NT2/D1 (cell line): ENCODE measurements around the gene OSM.
"Not testable (repeated sequence)": the region's sequence is repeated elsewhere in the genome, so short reads cannot be mapped to it uniquely, and the experiment has no call there.

Experiments used
- DNase-seq: peaks from one replicate; pipeline ENCODE4 v3.0.0-alpha.2; 2011; ENCODE audit warnings: low read depth, low spot score
- H3K27me3 ChIP-seq: 2 replicates; pipeline ENCODE4 v1.6.0; 2011; ENCODE audit warnings: mild to moderate bottlenecking; ENCODE audit not compliant: insufficient read length, insufficient read depth
- H3K36me3 ChIP-seq: 2 replicates; pipeline ENCODE4 v1.6.1; 2011; ENCODE audit warnings: mild to moderate bottlenecking, low read length, mixed read lengths; ENCODE audit not compliant: insufficient read depth, insufficient read length
- H3K4me1 ChIP-seq: 2 replicates; pipeline ENCODE4 v1.5.1; 2011; ENCODE audit not compliant: insufficient read depth, insufficient read length
- H3K4me3 ChIP-seq: 2 replicates; pipeline ENCODE4 v1.5.1; 2011; ENCODE audit warnings: low read depth; ENCODE audit not compliant: insufficient read length
- H3K9ac ChIP-seq: 2 replicates; pipeline ENCODE4 v1.6.0; 2011; ENCODE audit warnings: low read depth; ENCODE audit not compliant: insufficient read length
- H3K9me3 ChIP-seq: 2 replicates; pipeline ENCODE4 v1.5.1; 2011; ENCODE audit warnings: mild to moderate bottlenecking, low read length; ENCODE audit not compliant: insufficient read depth
- SUZ12 ChIP-seq: IDR thresholded peaks from 2 replicates; pipeline ENCODE4 v1.6.1; 2011; ENCODE audit not compliant: insufficient read length, insufficient read depth; ENCODE audit errors: extremely low read depth
- YY1 ChIP-seq: IDR thresholded peaks from 2 replicates; pipeline ENCODE4 v1.6.1; 2011; ENCODE audit not compliant: insufficient read length, insufficient read depth
- ZNF274 ChIP-seq: IDR thresholded peaks from 2 replicates; pipeline ENCODE4 v1.6.1; 2011; ENCODE audit warnings: mild to moderate bottlenecking, low read depth, low read length

Gene OSM

DNA sequence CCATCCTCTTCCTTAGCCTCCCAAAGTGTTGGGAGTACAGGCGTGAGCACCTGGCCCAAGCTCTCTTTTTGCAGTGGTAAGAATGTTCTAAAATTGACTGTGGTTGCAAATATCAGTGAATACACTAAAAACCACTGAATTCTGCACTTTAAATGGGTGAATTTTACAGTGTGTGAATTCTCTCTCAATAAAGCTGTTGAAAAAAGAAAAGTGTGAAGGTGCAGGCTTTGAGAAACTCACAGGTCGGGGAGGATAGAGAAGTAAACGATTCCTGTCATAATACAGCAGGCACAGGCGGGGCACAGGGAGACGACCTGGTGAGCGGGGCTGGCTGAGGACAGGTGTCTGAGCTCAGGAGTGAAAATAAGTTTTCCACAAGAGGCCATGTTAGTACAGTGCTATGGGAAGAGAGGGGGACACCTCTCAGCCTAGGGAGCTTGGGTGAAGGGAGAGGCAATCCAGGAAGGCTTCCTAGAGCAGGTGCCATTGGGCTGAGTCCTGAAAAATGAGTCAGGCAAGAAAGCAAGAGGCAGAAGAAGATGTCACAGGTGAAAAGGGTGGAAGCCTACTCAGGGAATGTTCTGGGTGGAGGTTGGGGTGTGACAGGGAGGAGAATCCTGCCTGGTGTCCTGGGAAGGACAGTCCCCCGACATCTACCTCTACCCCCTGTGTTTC, 46.2 kb downstream of the OSM start:
- TF ChIP-seq YY1 = no peak
- TF ChIP-seq SUZ12 = no peak
- H3K4me3 ChIP-seq = no peak overlapping the region
- H3K36me3 ChIP-seq = no peaks in the 10 kb centered on the region
- DNase-seq = no peak
- no peaks in the 10 kb centered on the region for H3K9me3 ChIP-seq
- H3K4me1 ChIP-seq = peaks cover 3% of the 10 kb centered on the region
- no peaks in the 10 kb centered on the region for H3K27me3 ChIP-seq
- no peak overlapping the region for H3K9ac ChIP-seq

DNA sequence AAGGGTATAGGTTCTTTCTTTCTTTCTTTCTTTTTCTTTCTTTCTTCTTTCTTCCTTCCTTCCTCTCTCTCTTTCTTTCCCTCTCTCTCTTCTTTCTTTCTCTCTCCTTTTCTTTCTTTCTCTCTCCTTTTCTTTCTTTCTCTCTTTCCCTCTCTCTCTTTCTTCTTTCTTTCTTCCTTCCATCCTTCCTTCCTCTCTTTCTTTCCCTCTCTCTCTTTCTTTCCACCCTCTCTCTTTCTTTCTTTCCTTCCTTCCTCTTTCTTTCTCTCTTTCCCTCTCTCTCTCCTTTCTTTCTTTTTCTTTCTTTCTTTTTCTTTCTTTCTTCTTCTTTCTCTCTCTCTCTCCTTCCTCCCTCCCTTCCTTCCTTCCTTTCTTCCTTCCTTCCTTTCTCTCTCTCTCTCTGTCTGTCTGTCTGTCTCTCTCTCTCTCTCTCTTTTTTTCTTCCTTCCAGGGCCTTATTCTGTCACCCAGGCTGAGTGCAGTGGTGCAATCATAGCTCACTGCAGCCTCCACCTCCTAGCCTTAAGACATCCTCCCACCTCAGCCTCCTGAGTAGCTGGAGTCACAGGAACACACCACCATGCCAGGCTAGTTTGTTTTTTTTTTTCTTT, 46.9 kb downstream of the OSM start:
- Histone ChIP-seq H3K9ac (no peak overlapping the region), H3K4me3 (no peak overlapping the region), H3K27me3 (no peaks in the 10 kb centered on the region), H3K36me3 (no peaks in the 10 kb centered on the region), H3K4me1 (peaks cover 5% of the 10 kb centered on the region), H3K9me3 (no peaks in the 10 kb centered on the region)
- TF ChIP-seq ZNF274 (no peak), SUZ12 (no peak), YY1 (no peak)
- no peak for DNase-seq

DNA sequence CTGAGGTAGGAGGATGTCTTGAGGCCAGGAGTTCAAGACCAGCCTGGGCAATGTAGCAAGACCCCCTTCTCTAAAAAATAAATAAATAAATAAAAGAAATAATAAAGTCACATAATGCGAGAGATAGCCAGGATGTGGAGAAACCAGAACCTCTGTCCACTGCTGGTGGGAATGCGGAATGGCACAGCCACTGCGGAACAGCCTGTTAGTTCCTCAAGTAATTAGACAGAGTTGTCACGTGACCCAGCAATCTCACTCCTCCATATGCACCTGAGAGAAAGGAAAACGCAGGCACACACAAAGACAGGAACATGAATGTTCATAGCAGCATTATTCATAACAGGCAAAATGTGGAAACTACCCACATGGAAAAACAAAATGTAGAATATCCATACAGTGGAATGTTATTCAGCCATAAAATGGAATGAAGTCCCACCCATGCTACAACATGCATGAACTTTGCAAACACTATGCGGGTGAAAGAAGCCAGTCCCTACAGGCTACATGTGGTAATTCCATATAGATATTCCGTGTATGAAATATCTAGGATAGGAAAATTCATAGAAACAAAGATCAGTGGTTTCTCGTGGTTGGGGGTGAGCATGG, 47.5 kb downstream of the OSM start:
- TF ChIP-seq ZNF274 (no peak), YY1 (no peak), SUZ12 (no peak)
- H3K27me3 ChIP-seq = no peaks in the 10 kb centered on the region
- H3K36me3 ChIP-seq = no peaks in the 10 kb centered on the region
- peaks cover 5% of the 10 kb centered on the region for H3K4me1 ChIP-seq
- no peak overlapping the region for H3K9ac ChIP-seq
- no peaks in the 10 kb centered on the region for H3K9me3 ChIP-seq
- DNase-seq = no peak
- no peak overlapping the region for H3K4me3 ChIP-seq

DNA sequence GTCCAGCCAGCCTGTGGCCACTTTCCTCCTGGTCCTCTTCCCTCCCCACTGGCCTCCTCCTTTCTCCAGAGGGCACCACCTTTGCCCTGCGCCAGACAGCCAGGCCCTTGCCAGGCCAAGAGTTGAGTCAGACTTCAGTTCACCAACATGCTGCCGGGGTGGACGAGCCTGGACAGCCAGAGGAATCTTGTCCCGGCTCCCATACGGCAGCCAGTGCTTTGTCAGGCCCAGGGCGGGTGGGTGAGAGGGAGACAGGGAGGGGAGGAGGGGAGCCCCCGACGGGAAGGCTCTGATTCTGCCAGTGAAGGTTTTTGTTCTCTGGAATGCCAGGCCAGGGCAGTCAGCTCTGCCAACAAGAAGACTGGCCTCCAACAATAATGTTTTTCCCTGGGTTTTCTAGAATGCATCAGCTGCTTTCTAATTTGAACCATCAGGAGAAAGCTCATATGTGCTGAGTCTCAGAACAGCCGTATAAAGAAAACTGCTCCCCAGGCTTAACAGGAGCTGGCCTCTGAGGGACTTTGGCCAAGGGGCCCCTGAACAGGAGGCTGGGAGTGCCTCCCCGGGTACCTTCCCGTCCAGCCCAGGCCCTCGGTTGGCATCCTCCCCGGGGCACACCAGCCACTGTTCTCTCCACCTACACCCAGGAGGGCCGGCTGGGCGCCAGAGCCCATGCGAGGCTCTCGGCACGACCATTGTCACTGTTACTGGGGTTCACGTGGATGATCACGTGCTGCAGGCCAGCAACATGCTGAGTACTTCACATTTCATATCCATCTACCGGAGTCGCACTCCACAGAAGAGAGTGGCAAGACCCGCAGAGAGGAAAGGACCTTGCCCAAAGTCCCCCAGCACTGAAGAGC, 48.7 kb downstream of the OSM start:
- Histone ChIP-seq H3K9me3 (no peaks in the 10 kb centered on the region), H3K9ac (no peak overlapping the region), H3K27me3 (no peaks in the 10 kb centered on the region), H3K4me3 (no peak overlapping the region), H3K4me1 (peaks cover 2% of the 10 kb centered on the region), H3K36me3 (no peaks in the 10 kb centered on the region)
- DNase-seq = no peak
- TF ChIP-seq SUZ12 (no peak), ZNF274 (no peak), YY1 (no peak)

DNA sequence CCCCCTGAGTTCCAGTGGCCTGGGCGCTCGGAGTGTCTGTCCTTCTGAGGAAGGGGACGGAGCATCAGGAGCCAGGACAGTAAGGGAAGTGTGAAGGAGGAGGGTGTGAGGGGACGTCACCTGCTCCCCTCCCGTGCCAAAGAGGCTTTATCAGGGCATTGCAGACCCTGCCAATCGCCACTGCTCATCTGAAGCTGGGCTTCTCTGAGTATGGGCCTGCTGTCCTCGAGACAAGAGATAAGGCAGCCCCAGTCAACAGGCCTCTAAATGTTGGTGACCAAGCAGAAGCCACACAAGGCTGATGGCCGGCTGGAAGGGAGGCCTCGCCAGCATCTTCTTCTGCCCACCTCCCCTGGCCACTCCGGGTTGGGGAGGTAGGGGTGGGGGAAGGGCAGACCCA, 49.9 kb downstream of the OSM start:
- no peak for TF ChIP-seq YY1
- TF ChIP-seq ZNF274 = no peak
- no peak for TF ChIP-seq SUZ12

DNA sequence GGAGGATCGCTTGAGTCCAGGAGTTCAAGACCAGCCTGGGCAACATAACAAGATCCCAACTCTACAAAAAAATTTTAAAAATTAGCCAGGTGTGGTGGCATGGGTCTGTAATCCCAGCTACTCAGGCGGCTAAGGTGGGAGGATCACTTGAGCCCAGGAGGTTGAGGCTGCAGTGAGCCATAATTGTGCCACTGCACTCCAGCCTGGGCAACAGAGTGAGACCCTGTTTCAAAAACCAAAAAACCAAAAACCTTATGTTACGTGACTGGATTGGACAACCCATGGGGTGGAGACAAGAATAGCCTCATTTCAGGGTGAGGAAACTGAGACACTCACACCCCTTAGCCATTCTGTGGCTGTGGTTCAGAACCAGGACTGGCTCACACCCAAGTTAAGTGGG, 50.4 kb downstream of the OSM start:
- not testable (repeated sequence) for H3K36me3 ChIP-seq, H3K9ac ChIP-seq, H3K27me3 ChIP-seq, H3K4me3 ChIP-seq, H3K9me3 ChIP-seq, DNase-seq, H3K4me1 ChIP-seq

More for the DNA sequence above, 49.9 kb downstream of the OSM start:
- no peaks in the 10 kb centered on the region for H3K36me3 ChIP-seq
- no peak overlapping the region for H3K9ac ChIP-seq
- H3K4me1 ChIP-seq = peaks cover 2% of the 10 kb centered on the region
- H3K9me3 ChIP-seq = no peaks in the 10 kb centered on the region
- no peak overlapping the region for H3K4me3 ChIP-seq
- DNase-seq = no peak
- H3K27me3 ChIP-seq = no peaks in the 10 kb centered on the region

DNA sequence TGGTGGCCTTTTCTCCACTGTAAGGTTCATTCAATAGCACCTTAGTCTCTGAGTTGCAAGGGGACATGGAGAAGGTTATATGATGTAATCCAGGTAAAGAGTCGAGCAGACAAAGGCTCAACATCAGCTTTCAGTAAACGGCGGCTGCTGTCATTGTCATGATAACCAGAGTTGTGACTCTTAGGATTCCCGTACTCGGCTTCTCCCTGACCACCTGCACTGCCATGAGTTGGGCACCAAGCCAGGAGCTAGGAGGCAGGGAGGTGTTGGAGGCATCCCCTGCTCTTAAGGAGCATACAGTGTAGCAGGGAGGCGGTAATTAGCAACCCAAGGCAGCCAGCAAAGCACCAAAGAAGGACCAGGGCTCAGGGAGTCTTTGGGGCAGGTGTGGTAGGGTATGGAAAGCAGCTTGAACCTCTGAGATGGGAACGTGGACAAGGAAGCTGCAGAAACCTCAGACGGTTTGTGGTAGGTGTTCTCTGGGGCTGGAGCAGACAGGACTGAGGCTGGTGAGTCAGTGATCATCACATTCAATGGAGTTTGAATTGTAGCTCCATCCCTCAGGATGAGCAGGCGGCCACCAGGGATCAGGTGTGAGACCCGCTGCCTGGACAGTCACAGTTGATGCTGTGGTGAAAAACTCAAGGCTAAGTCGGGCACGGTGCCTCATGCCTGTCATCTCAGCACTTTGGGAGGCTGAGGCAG, 51.8 kb downstream of the OSM start:
- peaks cover under 1% of the 10 kb centered on the region for H3K27me3 ChIP-seq

More for the DNA sequence above, 51.8 kb downstream of the OSM start:
- Histone ChIP-seq H3K9me3 (no peaks in the 10 kb centered on the region), H3K9ac (no peak overlapping the region), H3K36me3 (no peaks in the 10 kb centered on the region), H3K4me3 (no peak overlapping the region), H3K4me1 (peaks cover 5% of the 10 kb centered on the region)
- no peak for TF ChIP-seq SUZ12
- no peak for TF ChIP-seq YY1
- no peak for TF ChIP-seq ZNF274
- no peak for DNase-seq
